ENCODE results near the gene SMIM34. TPM values are rescaled to one million over a fixed set of nuclear protein-coding genes. Genes with fewer than 3 reads are reported as not detected.
"Not testable (repeated sequence)": the region's sequence is repeated elsewhere in the genome, so short reads cannot be mapped to it uniquely, and the experiment has no call there.

The SMIM34 gene
- total and polyA plus RNA-seq, 9 donors = 0.19 to 0.39 (median 0.24) TPM; not detected in 5

DNA sequence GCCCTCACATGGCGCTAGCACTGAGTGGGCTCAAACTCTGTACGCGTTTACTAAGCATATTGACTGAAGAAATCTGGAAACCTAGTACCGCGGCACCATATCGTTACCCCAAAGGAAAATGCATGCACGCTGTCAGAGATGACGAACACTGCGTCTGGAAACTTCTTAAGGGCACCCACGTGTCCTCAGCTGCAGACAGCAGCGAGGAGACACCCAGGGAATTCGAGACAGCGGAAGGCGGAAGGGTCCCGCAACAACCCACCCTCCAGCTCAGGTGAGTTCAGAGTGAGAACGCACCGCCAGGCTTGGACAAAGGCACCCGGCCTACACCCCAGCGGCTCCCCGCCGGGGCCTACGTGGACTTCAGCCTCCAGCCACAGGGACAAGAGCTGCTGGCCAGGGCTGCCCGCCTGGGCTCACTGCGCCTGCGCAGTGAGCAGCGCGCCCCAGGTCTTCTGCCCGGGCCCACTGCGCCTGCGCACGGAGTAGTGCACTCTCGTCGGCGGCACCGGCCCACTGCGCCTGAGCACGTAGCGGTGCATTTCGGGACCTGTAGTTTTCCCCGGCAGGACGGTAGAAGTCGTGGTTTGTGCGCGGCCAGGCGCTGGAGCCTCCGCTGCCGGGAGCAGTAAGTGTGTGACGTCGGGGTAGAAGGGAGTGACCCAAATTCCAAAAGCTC lies 48.7 kb downstream of the SMIM34 start, which contains the start of gene SMIM11:
Gene SMIM11 (plus strand): TSS at position 568 of the 679 bp plus-strand sequence. CDS start 3,998 bp downstream, outside the sequence.
- not testable (repeated sequence) for H3K27ac ChIP-seq (ENCODE audit: low read length); H3K4me3 ChIP-seq (ENCODE audit: low read length); H3K4me1 ChIP-seq (ENCODE audit: control insufficient read depth, insufficient read depth, low read length); H3K9me3 ChIP-seq (replicated peaks; ENCODE audit: control insufficient read depth, low read depth, low read length); H3K27me3 ChIP-seq (ENCODE audit: control insufficient read depth, insufficient read depth, low read length); DNase-seq; H3K36me3 ChIP-seq (ENCODE audit: control insufficient read depth, insufficient read depth, low read length)
- WGBS (ENCODE audit: insufficient coverage) = no CpG with 5 or more reads among the region's 49 CpGs

DNA sequence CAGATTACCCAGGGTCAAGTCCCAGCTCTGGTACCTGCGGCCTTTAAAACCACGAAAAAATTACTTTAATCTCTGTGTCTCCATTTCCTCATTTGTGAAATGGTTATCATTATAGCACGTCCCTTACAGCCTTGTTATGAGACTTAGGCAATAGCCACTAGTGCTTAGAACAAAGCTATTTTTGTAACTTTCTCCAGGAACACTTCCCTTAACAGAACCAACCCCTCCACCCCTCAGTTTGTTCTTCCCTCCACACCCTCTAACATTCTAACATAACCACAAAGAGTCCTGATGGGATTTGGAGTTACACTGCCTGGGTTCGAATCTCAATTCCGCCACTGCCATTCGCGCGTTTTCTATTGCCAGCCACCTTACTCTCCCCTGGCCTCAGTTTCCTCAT lies 49.3 kb downstream of the SMIM34 start:
- DNase-seq; H3K4me1 ChIP-seq (ENCODE audit: control insufficient read depth, insufficient read depth, low read length); H3K27me3 ChIP-seq (ENCODE audit: control insufficient read depth, insufficient read depth, low read length); H3K27ac ChIP-seq (ENCODE audit: low read length); H3K4me3 ChIP-seq (ENCODE audit: low read length); H3K9me3 ChIP-seq (replicated peaks; ENCODE audit: control insufficient read depth, low read depth, low read length); H3K36me3 ChIP-seq (ENCODE audit: control insufficient read depth, insufficient read depth, low read length): not testable (repeated sequence)
- WGBS (ENCODE audit: insufficient coverage) = no CpG with 5 or more reads among the region's 8 CpGs

DNA sequence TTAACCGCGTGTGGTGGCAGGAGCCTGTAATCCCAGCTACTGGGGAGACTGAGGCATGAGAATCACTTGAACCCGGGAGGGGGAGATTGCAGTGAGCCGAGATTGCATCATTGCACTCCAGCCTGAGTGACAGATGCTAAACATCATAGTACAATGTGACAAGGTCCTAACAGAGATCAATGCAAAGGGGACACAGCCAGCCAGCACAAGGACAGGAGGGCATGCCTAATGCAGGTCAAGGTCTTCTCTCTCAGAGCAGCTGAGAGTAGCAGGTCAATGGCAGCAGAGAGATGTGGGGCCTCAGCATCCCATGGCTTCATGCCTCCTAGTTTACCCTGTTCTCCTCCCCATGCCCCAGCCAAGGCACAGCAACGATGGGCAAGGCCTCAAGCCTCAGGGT lies 51.4 kb downstream of the SMIM34 start:
- 94% methylated on average over 2 of the region's 5 CpGs for WGBS (ENCODE audit: insufficient coverage)
- no peaks in the 10 kb centered on the region for H3K27me3 ChIP-seq (ENCODE audit: control insufficient read depth, insufficient read depth, low read length)
- H3K36me3 ChIP-seq (ENCODE audit: control insufficient read depth, insufficient read depth, low read length) = no peaks in the 10 kb centered on the region
- no peaks in the 10 kb centered on the region for H3K9me3 ChIP-seq (replicated peaks; ENCODE audit: control insufficient read depth, low read depth, low read length)
- no peak overlapping the region for H3K4me3 ChIP-seq (ENCODE audit: low read length)
- H3K27ac ChIP-seq (ENCODE audit: low read length) = no peak overlapping the region
- H3K4me1 ChIP-seq (ENCODE audit: control insufficient read depth, insufficient read depth, low read length) = no peaks in the 10 kb centered on the region
- DNase-seq = no peak

DNA sequence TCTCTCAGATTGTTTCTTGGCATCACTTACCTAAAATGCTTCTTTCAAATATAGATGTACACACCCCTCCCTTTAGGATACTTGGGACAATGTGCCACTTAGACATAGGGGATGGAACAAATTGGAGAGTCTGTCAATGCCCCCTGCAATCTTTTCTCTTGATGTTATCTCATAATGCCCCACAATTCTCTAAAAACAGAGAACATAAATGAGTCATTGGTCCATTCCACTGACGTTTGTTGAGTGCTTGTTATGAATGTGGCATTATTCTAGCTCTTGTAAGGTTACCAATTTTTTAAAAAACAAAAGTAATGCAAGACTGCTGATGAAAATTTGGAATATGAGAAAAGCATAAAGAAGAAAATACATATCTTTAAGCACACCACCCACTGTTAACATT lies 54.0 kb downstream of the SMIM34 start:
- Histone ChIP-seq H3K27ac (ENCODE audit: low read length) (no peak overlapping the region), H3K36me3 (ENCODE audit: control insufficient read depth, insufficient read depth, low read length) (no peaks in the 10 kb centered on the region), H3K9me3 (replicated peaks; ENCODE audit: control insufficient read depth, low read depth, low read length) (no peaks in the 10 kb centered on the region), H3K4me1 (ENCODE audit: control insufficient read depth, insufficient read depth, low read length) (no peaks in the 10 kb centered on the region), H3K27me3 (ENCODE audit: control insufficient read depth, insufficient read depth, low read length) (no peaks in the 10 kb centered on the region), H3K4me3 (ENCODE audit: low read length) (no peak overlapping the region)
- no peak for DNase-seq
- no CpG with 5 or more reads among the region's 1 CpG for WGBS (ENCODE audit: insufficient coverage)

Other genes with a start within 250 kb of the SMIM34 start
- gene KCNE2, start 59.9 kb downstream of the SMIM34 start, total RNA-seq = 0.22 TPM
- gene KCNE2, start 59.9 kb downstream of the SMIM34 start, polyA plus RNA-seq (ENCODE audit: insufficient read depth in 1 of 8, insufficient read length in 8 of 8, low replicate concordance in 1 of 8) = under 1 TPM; 0.26 to 0.83 (median 0.57) TPM
- gene SMIM11, start 48.4 kb downstream of the SMIM34 start, total RNA-seq = 5.5 TPM
- gene SMIM11, start 48.4 kb downstream of the SMIM34 start, polyA plus RNA-seq (ENCODE audit: insufficient read depth in 1 of 8, insufficient read length in 8 of 8, low replicate concordance in 1 of 8) = 10 to 100 TPM in 1 of 8 donors, 1 to 10 TPM in 6, under 1 TPM in 1; 0.71 to 18.8 (median 3.2) TPM
- gene KCNE1, start 88.3 kb upstream of the SMIM34 start, total RNA-seq = 0.31 TPM
- gene KCNE1, start 88.3 kb upstream of the SMIM34 start, polyA plus RNA-seq (ENCODE audit: insufficient read depth in 1 of 8, insufficient read length in 8 of 8, low replicate concordance in 1 of 8) = 1 to 10 TPM in 2 of 8 donors, under 1 TPM in 6; 0.21 to 1.4 (median 0.69) TPM
- gene RCAN1, start 191.2 kb upstream of the SMIM34 start, total RNA-seq = 22.0 TPM
- gene RCAN1, start 191.2 kb upstream of the SMIM34 start, polyA plus RNA-seq (ENCODE audit: insufficient read depth in 1 of 8, insufficient read length in 8 of 8, low replicate concordance in 1 of 8) = 10 to 100 TPM; 27.4 to 62.7 (median 32.6) TPM
- gene CLIC6, start 245.0 kb upstream of the SMIM34 start, total RNA-seq = 0.04 TPM
- gene CLIC6, start 245.0 kb upstream of the SMIM34 start, polyA plus RNA-seq (ENCODE audit: insufficient read depth in 1 of 8, insufficient read length in 8 of 8, low replicate concordance in 1 of 8) = 1 to 10 TPM in 1 of 8 donors, under 1 TPM in 5, not detected in 2; 0.04 to 1.8 (median 0.09) TPM

Measured in muscle of leg (tissue), 11 donors.